GM23338 (cell line): ENCODE data around the gene TCF7L1. TPM values are rescaled to one million over a fixed set of nuclear protein-coding genes. Genes with fewer than 3 reads are reported as not detected.

Source experiments
- ATAC-seq: fragments of 200-7000 bp; cut with Tn5 transposase; 3 replicates; pipeline ENCODE4 v1.9.1; 2020
- DNase-seq: peaks from one replicate; pipeline ENCODE4 v3.0.0-alpha.2; 2015; ENCODE audit warnings: low spot score
- H2AFZ ChIP-seq: fragments of 200-600 bp; sonication (generic); 2 replicates; pipeline ENCODE4 v1.8.0; 2016; ENCODE audit warnings: antibody characterized with exemption, mild to moderate bottlenecking, moderate library complexity
- H3F3A ChIP-seq: fragments of 200-600 bp; sonication (generic); replicated peaks from 2 replicates; pipeline ENCODE4 v1.8.0; 2017; ENCODE audit warnings: antibody characterized with exemption, mixed run types, low read depth
- H3K27ac ChIP-seq: fragments of 200-600 bp; sonication (generic); 2 replicates; pipeline ENCODE4 v1.6.1; 2016; ENCODE audit warnings: low read depth
- H3K27me3 ChIP-seq: fragments of 200-600 bp; sonication (generic); 2 replicates; pipeline ENCODE4 v1.8.0; 2016; ENCODE audit warnings: mild to moderate bottlenecking, mixed run types, moderate library complexity; ENCODE audit not compliant: insufficient read depth
- H3K36me3 ChIP-seq: fragments of 200-600 bp; sonication (generic); 2 replicates; pipeline ENCODE4 v1.8.0; 2016; ENCODE audit warnings: mild to moderate bottlenecking; ENCODE audit not compliant: insufficient read depth
- H3K4me1 ChIP-seq: fragments of 200-600 bp; sonication (generic); 2 replicates; pipeline ENCODE4 v1.8.0; 2016; ENCODE audit warnings: mild to moderate bottlenecking, moderate library complexity; ENCODE audit not compliant: insufficient read depth
- H3K4me2 ChIP-seq: fragments of 200-600 bp; sonication (generic); 2 replicates; pipeline ENCODE4 v1.7.1; 2017; ENCODE audit warnings: mixed run types
- H3K4me3 ChIP-seq: fragments of 200-600 bp; sonication (generic); 2 replicates; pipeline ENCODE4 v1.6.1; 2016; ENCODE audit warnings: mixed run types
- H3K79me2 ChIP-seq: fragments of 200-600 bp; sonication (generic); replicated peaks from 2 replicates; pipeline ENCODE4 v1.8.0; 2017; ENCODE audit warnings: mild to moderate bottlenecking; ENCODE audit not compliant: insufficient read depth
- H3K9me2 ChIP-seq: fragments of 200-600 bp; sonication (generic); 2 replicates; pipeline ENCODE4 v1.8.0; 2017; ENCODE audit not compliant: insufficient read depth
- H4K20me1 ChIP-seq: fragments of 200-600 bp; sonication (generic); replicated peaks from 2 replicates; pipeline ENCODE4 v1.8.0; 2017; ENCODE audit warnings: mild to moderate bottlenecking; ENCODE audit not compliant: insufficient read depth
- H3K27ac Mint-ChIP-seq: 2 replicates; pipeline ENCODE4 v1.8.0; 2020; ENCODE audit warnings: inconsistent platforms, mild to moderate bottlenecking, moderate library complexity, mixed read lengths
- H3K27me3 Mint-ChIP-seq: 3 replicates; pipeline ENCODE4 v1.8.0; 2022; ENCODE audit warnings: low read depth, mild to moderate bottlenecking, moderate library complexity, mixed read lengths, inconsistent platforms; ENCODE audit not compliant: insufficient read depth, poor library complexity
- H3K36me3 Mint-ChIP-seq: 3 replicates; pipeline ENCODE4 v1.8.0; 2021; ENCODE audit warnings: low read depth, mild to moderate bottlenecking, inconsistent platforms, moderate library complexity, mixed read lengths
- H3K4me1 Mint-ChIP-seq: 3 replicates; pipeline ENCODE4 v1.8.0; 2020; ENCODE audit warnings: mild to moderate bottlenecking, inconsistent platforms, mixed read lengths
- H3K4me3 Mint-ChIP-seq: 3 replicates; pipeline ENCODE4 v1.8.0; 2021; ENCODE audit warnings: moderate library complexity, mild to moderate bottlenecking, inconsistent platforms, mixed read lengths
- H3K9me3 Mint-ChIP-seq: 3 replicates; pipeline ENCODE4 v1.8.0; 2020; ENCODE audit warnings: moderate library complexity, mild to moderate bottlenecking, inconsistent platforms, mixed read lengths
- CREB1 ChIP-seq: fragments of 250-450 bp; sonication (Bioruptor Pico); IDR thresholded peaks from 2 replicates; pipeline ENCODE4 v1.5.0; 2020; ENCODE audit warnings: low read depth, mild to moderate bottlenecking, moderate library complexity
- EZH2 ChIP-seq: fragments of 200-600 bp; sonication (generic); IDR thresholded peaks from one replicate; pipeline ENCODE4 v1.8.0; 2017; ENCODE audit warnings: antibody characterized with exemption, mild to moderate bottlenecking, low read depth; ENCODE audit not compliant: unreplicated experiment
- EZH2phosphoT487 ChIP-seq: fragments of 200-600 bp; sonication (generic); IDR thresholded peaks from one replicate; pipeline ENCODE4 v1.8.1; 2018; ENCODE audit warnings: antibody characterized with exemption; ENCODE audit not compliant: unreplicated experiment
- JUNB ChIP-seq: IDR thresholded peaks from one replicate; pipeline ENCODE4 v1.6.1; 2016; ENCODE audit warnings: antibody characterized with exemption; ENCODE audit not compliant: unreplicated experiment
- NANOG ChIP-seq: IDR thresholded peaks from 2 replicates; pipeline ENCODE4 v1.6.1; 2016; ENCODE audit warnings: antibody characterized with exemption, borderline replicate concordance
- POLR2AphosphoS5 ChIP-seq: IDR thresholded peaks from 2 replicates; pipeline ENCODE4 v1.6.1; 2016; ENCODE audit warnings: antibody characterized with exemption, low read depth
- STAT1 ChIP-seq: IDR thresholded peaks from one replicate; pipeline ENCODE4 v1.6.1; 2016; ENCODE audit warnings: antibody characterized with exemption; ENCODE audit not compliant: unreplicated experiment
- ZNF331 ChIP-seq: fragments of 250-450 bp; sonication (Bioruptor Pico); IDR thresholded peaks from 2 replicates; pipeline ENCODE4 v1.5.0; 2020; ENCODE audit warnings: low read depth, mild to moderate bottlenecking, moderate library complexity
- polyA plus RNA-seq: library from polyadenylated mRNA; unstranded; fragments of >200 nt; fragmentation: Nextera tagmentation; extraction: Ambion mirVana; gene quantifications from 2 replicates; pipeline ENCODE4 v1.2.1, GENCODE V29; 2016
- total RNA-seq: library from RNA; depleted of rRNA; stranded (reverse); fragments of >200 nt; shearing (Covaris generic); gene quantifications from 2 replicates; pipeline ENCODE4 v1.2.3, GENCODE V29; 2014
- TF ChIP-seq, protein P1 (sequence below): fragments of 250-450 bp; sonication (Bioruptor Pico); IDR thresholded peaks from 2 replicates; pipeline ENCODE4 v1.5.0; 2020; ENCODE audit warnings: mild to moderate bottlenecking, moderate library complexity
- TF ChIP-seq, protein P2 (sequence below): IDR thresholded peaks from one replicate; pipeline ENCODE4 v1.6.1; 2018; ENCODE audit warnings: antibody characterized with exemption; ENCODE audit not compliant: unreplicated experiment
- TF ChIP-seq, protein P3 (sequence below), 2 experiments: fragments of 200-600 bp in 1 of 2; sonication (generic) in 1 of 2; conservative IDR thresholded peaks; 2 replicates each; pipeline versions ENCODE4 v1.5.1 to v1.6.1; 2016 to 2017; ENCODE audit warnings: antibody characterized with exemption in 2 of 2, low read depth in 2 of 2, mild to moderate bottlenecking in 2 of 2, moderate library complexity in 1 of 2
- TF ChIP-seq, protein P4 (sequence below): IDR thresholded peaks from 2 replicates; pipeline ENCODE4 v1.6.1; 2016; ENCODE audit warnings: antibody characterized with exemption

Gene TCF7L1
- total and polyA plus RNA-seq, 2 experiments from 2014 or later, result 47.3 to 101 TPM

DNA sequence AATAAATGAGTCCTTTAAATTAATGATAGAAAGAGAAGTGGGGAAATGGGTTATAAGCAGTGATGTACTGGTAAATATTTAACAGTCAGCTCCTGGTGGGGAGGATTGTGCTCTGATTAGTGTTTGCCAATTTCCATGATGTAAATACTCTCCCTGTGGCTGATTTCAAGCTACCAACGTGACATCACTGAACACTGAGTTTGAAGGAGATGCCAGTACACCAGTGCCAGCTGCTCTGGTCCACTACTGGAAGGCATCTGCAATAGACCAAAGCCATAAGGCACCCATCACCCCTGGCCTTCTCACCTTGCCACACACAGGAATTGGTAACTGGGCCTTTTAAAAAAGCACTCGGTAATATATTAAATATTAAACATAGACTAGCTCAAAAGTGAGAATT is 116.9 kb downstream of the TCF7L1 start (continued):
- TF ChIP-seq, protein P1, sequence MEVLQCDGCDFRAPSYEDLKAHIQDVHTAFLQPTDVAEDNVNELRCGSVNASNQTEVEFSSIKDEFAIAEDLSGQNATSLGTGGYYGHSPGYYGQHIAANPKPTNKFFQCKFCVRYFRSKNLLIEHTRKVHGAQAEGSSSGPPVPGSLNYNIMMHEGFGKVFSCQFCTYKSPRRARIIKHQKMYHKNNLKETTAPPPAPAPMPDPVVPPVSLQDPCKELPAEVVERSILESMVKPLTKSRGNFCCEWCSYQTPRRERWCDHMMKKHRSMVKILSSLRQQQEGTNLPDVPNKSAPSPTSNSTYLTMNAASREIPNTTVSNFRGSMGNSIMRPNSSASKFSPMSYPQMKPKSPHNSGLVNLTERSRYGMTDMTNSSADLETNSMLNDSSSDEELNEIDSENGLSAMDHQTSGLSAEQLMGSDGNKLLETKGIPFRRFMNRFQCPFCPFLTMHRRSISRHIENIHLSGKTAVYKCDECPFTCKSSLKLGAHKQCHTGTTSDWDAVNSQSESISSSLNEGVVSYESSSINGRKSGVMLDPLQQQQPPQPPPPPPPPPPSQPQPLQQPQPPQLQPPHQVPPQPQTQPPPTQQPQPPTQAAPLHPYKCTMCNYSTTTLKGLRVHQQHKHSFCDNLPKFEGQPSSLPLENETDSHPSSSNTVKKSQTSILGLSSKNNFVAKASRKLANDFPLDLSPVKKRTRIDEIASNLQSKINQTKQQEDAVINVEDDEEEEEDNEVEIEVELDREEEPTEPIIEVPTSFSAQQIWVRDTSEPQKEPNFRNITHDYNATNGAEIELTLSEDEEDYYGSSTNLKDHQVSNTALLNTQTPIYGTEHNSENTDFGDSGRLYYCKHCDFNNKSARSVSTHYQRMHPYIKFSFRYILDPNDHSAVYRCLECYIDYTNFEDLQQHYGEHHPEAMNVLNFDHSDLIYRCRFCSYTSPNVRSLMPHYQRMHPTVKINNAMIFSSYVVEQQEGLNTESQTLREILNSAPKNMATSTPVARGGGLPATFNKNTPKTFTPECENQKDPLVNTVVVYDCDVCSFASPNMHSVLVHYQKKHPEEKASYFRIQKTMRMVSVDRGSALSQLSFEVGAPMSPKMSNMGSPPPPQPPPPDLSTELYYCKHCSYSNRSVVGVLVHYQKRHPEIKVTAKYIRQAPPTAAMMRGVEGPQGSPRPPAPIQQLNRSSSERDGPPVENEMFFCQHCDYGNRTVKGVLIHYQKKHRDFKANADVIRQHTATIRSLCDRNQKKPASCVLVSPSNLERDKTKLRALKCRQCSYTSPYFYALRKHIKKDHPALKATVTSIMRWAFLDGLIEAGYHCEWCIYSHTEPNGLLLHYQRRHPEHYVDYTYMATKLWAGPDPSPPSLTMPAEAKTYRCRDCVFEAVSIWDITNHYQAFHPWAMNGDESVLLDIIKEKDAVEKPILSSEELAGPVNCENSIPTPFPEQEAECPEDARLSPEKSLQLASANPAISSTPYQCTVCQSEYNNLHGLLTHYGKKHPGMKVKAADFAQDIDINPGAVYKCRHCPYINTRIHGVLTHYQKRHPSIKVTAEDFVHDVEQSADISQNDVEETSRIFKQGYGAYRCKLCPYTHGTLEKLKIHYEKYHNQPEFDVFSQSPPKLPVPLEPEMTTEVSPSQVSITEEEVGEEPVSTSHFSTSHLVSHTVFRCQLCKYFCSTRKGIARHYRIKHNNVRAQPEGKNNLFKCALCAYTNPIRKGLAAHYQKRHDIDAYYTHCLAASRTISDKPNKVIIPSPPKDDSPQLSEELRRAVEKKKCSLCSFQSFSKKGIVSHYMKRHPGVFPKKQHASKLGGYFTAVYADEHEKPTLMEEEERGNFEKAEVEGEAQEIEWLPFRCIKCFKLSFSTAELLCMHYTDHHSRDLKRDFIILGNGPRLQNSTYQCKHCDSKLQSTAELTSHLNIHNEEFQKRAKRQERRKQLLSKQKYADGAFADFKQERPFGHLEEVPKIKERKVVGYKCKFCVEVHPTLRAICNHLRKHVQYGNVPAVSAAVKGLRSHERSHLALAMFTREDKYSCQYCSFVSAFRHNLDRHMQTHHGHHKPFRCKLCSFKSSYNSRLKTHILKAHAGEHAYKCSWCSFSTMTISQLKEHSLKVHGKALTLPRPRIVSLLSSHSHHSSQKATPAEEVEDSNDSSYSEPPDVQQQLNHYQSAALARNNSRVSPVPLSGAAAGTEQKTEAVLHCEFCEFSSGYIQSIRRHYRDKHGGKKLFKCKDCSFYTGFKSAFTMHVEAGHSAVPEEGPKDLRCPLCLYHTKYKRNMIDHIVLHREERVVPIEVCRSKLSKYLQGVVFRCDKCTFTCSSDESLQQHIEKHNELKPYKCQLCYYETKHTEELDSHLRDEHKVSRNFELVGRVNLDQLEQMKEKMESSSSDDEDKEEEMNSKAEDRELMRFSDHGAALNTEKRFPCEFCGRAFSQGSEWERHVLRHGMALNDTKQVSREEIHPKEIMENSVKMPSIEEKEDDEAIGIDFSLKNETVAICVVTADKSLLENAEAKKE (CRISPR knock-in tag), result no peak
- no peak for TF ChIP-seq NANOG
- TF ChIP-seq EZH2phosphoT487, result no peak

DNA sequence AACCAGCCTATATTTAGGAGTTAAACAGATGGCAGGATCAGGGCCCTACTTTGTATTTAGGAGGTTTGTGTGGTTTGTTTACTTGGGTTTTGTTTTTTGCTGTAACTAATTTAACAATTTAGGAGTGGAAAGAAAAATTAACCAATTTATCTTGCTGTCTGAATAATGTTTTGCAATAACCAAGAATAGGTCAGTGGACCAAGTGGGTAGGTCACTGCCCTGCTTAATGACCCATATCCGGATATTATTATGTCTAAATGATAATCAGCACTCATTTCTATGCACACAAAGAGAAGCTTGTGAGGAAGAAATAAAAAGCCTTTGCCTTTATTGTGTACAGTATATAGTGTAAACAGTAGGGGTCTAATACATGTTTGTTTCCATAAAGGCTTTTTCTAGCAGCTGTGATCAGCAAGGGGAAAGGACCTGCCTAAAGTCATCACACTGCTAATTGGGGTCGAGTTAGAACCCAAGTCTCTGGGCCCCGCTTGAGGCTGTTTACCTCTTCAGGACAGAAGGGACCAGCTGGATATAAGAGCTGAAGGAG is 118.0 kb downstream of the TCF7L1 start:
- Histone ChIP-seq H3K4me1 (peaks cover 94% of the 10 kb centered on the region), H3K36me3 (no peaks in the 10 kb centered on the region), H3K27ac (peak overlapping the region; percentile 72; the same call in 1 of the 2 replicates), H3K79me2 (peaks cover 76% of the 10 kb centered on the region), H4K20me1 (peaks cover 12% of the 10 kb centered on the region), H3K9me2 (no peaks in the 10 kb centered on the region), H2AFZ (no peak overlapping the region), H3F3A (peaks cover 23% of the 10 kb centered on the region), H3K4me2 (peak overlapping the region; percentile 35), H3K27me3 (no peaks in the 10 kb centered on the region), H3K4me3 (no peak overlapping the region)
- peaks cover 97% of the 10 kb centered on the region for H3K4me1 Mint-ChIP-seq
- H3K36me3 Mint-ChIP-seq, result peaks cover 7% of the 10 kb centered on the region; the same call in 1 of the 3 replicates
- H3K9me3 Mint-ChIP-seq, result no peaks in the 10 kb centered on the region
- peaks cover 31% of the 10 kb centered on the region for H3K27me3 Mint-ChIP-seq
- H3K4me3 Mint-ChIP-seq, result no peak overlapping the region
- ATAC-seq, result no peak
- DNase-seq, result no peak
- peak overlapping the region; percentile 50 for H3K27ac Mint-ChIP-seq
- TF ChIP-seq, protein P2, sequence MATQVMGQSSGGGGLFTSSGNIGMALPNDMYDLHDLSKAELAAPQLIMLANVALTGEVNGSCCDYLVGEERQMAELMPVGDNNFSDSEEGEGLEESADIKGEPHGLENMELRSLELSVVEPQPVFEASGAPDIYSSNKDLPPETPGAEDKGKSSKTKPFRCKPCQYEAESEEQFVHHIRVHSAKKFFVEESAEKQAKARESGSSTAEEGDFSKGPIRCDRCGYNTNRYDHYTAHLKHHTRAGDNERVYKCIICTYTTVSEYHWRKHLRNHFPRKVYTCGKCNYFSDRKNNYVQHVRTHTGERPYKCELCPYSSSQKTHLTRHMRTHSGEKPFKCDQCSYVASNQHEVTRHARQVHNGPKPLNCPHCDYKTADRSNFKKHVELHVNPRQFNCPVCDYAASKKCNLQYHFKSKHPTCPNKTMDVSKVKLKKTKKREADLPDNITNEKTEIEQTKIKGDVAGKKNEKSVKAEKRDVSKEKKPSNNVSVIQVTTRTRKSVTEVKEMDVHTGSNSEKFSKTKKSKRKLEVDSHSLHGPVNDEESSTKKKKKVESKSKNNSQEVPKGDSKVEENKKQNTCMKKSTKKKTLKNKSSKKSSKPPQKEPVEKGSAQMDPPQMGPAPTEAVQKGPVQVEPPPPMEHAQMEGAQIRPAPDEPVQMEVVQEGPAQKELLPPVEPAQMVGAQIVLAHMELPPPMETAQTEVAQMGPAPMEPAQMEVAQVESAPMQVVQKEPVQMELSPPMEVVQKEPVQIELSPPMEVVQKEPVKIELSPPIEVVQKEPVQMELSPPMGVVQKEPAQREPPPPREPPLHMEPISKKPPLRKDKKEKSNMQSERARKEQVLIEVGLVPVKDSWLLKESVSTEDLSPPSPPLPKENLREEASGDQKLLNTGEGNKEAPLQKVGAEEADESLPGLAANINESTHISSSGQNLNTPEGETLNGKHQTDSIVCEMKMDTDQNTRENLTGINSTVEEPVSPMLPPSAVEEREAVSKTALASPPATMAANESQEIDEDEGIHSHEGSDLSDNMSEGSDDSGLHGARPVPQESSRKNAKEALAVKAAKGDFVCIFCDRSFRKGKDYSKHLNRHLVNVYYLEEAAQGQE, result no peak
- TF ChIP-seq EZH2, result no peak
- TF ChIP-seq STAT1, result no peak
- no peak for TF ChIP-seq ZNF331 (CRISPR knock-in tag)
- TF ChIP-seq CREB1 (CRISPR knock-in tag), result no peak
- TF ChIP-seq JUNB, result no peak
- TF ChIP-seq POLR2AphosphoS5, result no peak
- TF ChIP-seq, protein P3, sequence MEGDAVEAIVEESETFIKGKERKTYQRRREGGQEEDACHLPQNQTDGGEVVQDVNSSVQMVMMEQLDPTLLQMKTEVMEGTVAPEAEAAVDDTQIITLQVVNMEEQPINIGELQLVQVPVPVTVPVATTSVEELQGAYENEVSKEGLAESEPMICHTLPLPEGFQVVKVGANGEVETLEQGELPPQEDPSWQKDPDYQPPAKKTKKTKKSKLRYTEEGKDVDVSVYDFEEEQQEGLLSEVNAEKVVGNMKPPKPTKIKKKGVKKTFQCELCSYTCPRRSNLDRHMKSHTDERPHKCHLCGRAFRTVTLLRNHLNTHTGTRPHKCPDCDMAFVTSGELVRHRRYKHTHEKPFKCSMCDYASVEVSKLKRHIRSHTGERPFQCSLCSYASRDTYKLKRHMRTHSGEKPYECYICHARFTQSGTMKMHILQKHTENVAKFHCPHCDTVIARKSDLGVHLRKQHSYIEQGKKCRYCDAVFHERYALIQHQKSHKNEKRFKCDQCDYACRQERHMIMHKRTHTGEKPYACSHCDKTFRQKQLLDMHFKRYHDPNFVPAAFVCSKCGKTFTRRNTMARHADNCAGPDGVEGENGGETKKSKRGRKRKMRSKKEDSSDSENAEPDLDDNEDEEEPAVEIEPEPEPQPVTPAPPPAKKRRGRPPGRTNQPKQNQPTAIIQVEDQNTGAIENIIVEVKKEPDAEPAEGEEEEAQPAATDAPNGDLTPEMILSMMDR (conservative IDR thresholded peaks at IDR 0.05; ENCODE audit: low read depth in 2 of 2), result no peak
- no peak for TF ChIP-seq NANOG
- TF ChIP-seq, protein P4, sequence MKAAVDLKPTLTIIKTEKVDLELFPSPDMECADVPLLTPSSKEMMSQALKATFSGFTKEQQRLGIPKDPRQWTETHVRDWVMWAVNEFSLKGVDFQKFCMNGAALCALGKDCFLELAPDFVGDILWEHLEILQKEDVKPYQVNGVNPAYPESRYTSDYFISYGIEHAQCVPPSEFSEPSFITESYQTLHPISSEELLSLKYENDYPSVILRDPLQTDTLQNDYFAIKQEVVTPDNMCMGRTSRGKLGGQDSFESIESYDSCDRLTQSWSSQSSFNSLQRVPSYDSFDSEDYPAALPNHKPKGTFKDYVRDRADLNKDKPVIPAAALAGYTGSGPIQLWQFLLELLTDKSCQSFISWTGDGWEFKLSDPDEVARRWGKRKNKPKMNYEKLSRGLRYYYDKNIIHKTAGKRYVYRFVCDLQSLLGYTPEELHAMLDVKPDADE, result no peak
- TF ChIP-seq EZH2phosphoT487, result no peak
